Measurements from ENCODE around the gene PHETA1. TPM values are rescaled to one million over a fixed set of nuclear protein-coding genes. Genes with fewer than 3 reads are reported as not detected.

Gene PHETA1, protein sequence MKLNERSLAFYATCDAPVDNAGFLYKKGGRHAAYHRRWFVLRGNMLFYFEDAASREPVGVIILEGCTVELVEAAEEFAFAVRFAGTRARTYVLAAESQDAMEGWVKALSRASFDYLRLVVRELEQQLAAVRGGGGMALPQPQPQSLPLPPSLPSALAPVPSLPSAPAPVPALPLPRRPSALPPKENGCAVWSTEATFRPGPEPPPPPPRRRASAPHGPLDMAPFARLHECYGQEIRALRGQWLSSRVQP
- 5.2 and 7.0 TPM in 2 replicates for total RNA-seq

DNA sequence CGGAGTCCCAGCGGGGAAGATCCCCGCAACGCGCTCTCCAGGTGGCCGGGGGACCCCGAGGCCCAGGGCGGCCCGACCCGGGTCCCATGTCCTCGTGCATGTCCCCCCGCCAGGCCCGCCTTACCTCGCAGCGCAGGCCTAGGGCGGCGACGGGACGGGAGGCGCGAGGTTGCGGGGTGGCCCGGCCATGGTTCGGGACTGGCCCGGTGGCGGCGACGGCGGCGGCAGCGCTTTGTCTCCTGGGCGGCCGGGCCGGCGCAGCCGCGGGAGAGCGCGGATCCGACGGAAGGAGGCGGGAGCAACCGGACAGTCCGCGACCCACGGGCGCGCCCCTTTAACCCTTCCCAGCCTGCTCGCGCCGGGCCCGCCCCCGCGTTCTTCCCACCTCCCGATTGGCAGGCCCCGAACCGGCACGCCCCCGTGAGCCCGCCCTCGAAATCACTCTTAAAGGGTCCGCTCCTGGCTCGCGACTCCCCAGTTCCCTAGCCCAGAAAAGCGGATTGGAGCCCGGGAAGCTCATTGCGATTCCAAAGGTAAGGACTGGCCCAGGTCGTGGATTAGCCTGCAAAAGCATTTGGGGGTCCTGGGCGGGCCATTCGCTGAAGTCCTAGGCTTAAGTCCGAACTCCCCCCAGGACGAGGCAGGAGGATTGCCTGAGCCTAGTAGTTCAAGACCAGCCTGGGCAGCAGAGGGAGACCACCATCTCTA is at the start of gene PHETA1:
TSS of gene PHETA1 (minus strand) at position 308 of the 708 bp plus-strand sequence. CDS start 5,668 bp downstream, outside the sequence.

DNA sequence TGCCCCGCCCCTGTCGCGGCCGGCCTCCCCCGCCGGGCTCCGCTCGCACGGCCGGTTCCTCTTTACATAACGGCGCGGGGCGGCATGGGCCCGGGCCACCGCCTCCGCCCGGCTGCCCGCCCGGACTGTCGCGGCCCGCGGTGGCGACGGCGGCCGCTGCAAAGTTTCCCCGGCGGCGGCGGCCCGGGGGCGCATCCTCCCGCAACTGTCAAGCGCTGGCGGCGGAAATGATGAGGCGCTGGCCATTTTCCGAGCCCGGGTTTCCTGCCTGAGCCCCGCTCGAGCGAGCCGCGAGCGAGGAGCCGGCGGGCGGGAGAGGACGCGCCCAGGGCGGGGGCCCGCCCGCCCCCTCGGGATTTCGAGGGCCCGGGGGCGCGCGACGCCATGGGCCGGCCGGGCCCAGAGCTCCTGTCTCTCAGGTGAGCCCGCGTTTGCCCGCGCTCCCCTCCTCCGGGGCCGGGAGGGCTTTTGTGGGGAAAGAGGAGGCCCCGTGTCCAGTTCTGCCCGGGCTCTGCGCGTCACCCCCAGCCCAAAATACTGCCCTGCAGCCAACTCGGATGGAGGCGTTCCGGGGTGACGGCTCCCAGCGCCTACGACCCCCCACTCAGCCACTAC is 37.1 kb upstream of the PHETA1 start, which contains the start of gene SH2B3:
TSS of gene SH2B3 (plus strand) at position 65 of the 615 bp plus-strand sequence. CDS start 12,223 bp downstream, outside the sequence.

Other genes starting within 250 kb of the PHETA1 start
- 19.9 and 63.2 TPM in 2 replicates for gene SH2B3, start 36.8 kb upstream of the PHETA1 start, total RNA-seq
- gene ATXN2, start 230.2 kb upstream of the PHETA1 start, total RNA-seq = 23.7 and 48.4 TPM in 2 replicates